B cell (primary cell): ENCODE data around the gene SCAMP1. TPM values are rescaled to one million over a fixed set of nuclear protein-coding genes. Genes with fewer than 3 reads are reported as not detected.

Experiments
- ATAC-seq: fragments of 200-7000 bp; cut with Tn5 transposase; one replicate; pipeline ENCODE4 v1.10.0; 2021; ENCODE audit warnings: low read depth, mild to moderate bottlenecking, moderate number of reproducible peaks, moderate library complexity
- CTCF ChIA-PET: fragments of 350-600 bp; sonication (Branson Sonifier 250); formaldehyde crosslinking; loops from one replicate; lab custom pipeline; 2021; ENCODE audit warnings: antibody characterized with exemption, inconsistent platforms; lab: Charles Lee
- POLR2A ChIA-PET: fragments of 350-600 bp; sonication (Branson Sonifier 250); formaldehyde crosslinking; loops from one replicate; lab custom pipeline; 2021; ENCODE audit warnings: antibody characterized with exemption; lab: Charles Lee
- DNase-seq: peaks from one replicate; pipeline ENCODE4 v3.0.0; 2013
- H2AFZ ChIP-seq: 2 replicates; pipeline ENCODE4 v1.6.1; 2012; ENCODE audit warnings: mild to moderate bottlenecking, low read depth, low read length; ENCODE audit not compliant: insufficient read depth, poor library complexity, severe bottlenecking
- H3K27ac ChIP-seq, 2 donors: 1 replicate in 1 of 2; 2 replicates in 1 of 2; pipeline ENCODE4 v1.5.1; 2012 to 2013; ENCODE audit warnings: low read length in 2 of 2, mild to moderate bottlenecking in 2 of 2, moderate library complexity in 1 of 2
- H3K27me3 ChIP-seq, 4 experiments: fragments of 200-600 bp in 1 of 4; sonication (generic) in 1 of 4; replicated peaks in 1 of 4; 1 replicate in 2 of 4; 2 replicates in 2 of 4; pipeline versions ENCODE4 v1.6.1 to v1.7.0; 2013 to 2016; ENCODE audit warnings: low read length in 3 of 4, mild to moderate bottlenecking in 2 of 4, mixed read lengths in 1 of 4, moderate library complexity in 1 of 4; ENCODE audit not compliant: insufficient read depth in 4 of 4, control insufficient read depth in 3 of 4; ENCODE audit errors: control extremely low read depth in 1 of 4
- H3K36me3 ChIP-seq, 2 experiments: replicated peaks in 1 of 2; 1 replicate in 1 of 2; 2 replicates in 1 of 2; pipeline versions ENCODE4 v1.6.1 to v1.7.1; 2013; ENCODE audit warnings: low read length in 1 of 2; ENCODE audit not compliant: insufficient read depth in 2 of 2, control insufficient read depth in 1 of 2; ENCODE audit errors: control extremely low read depth in 1 of 2, extremely low read depth in 1 of 2
- H3K4me1 ChIP-seq, 2 donors: fragments of 200-600 bp in 1 of 2; sonication (generic) in 1 of 2; 1 replicate in 1 of 2; 2 replicates in 1 of 2; pipeline versions ENCODE4 v1.5.1 to v1.6.1; 2013 to 2017; ENCODE audit warnings: low read length in 2 of 2; ENCODE audit not compliant: control insufficient read depth in 2 of 2, insufficient read depth in 2 of 2
- H3K4me2 ChIP-seq: replicated peaks from 2 replicates; pipeline ENCODE3; 2012; ENCODE audit warnings: mild to moderate bottlenecking, low read depth, low read length; ENCODE audit not compliant: poor library complexity, severe bottlenecking
- H3K4me3 ChIP-seq, 5 experiments: fragments of 200-600 bp in 1 of 5; sonication (generic) in 1 of 5; 1 replicate in 3 of 5; 2 replicates in 2 of 5; pipeline versions ENCODE4 v1.5.1 to v1.7.0; 2011 to 2016; ENCODE audit warnings: low read length in 4 of 5, mild to moderate bottlenecking in 4 of 5, low read depth in 2 of 5, control low read depth in 1 of 5, moderate library complexity in 1 of 5; ENCODE audit not compliant: insufficient read depth in 1 of 5; ENCODE audit errors: control extremely low read depth in 1 of 5, extremely low read depth in 1 of 5
- H3K79me2 ChIP-seq: fragments of 200-600 bp; sonication (generic); one replicate; pipeline ENCODE4 v1.6.0; 2016; ENCODE audit warnings: low read length; ENCODE audit not compliant: control insufficient read depth, insufficient read depth
- H3K9ac ChIP-seq: fragments of 200-600 bp; sonication (generic); 2 replicates; pipeline ENCODE4 v1.6.1; 2017; ENCODE audit warnings: mild to moderate bottlenecking, low read length, moderate library complexity
- H3K9me3 ChIP-seq, 3 donors: one replicate each; pipeline versions ENCODE4 v1.6.1 to v1.7.1; 2013; ENCODE audit warnings: low read length in 2 of 3; ENCODE audit not compliant: control insufficient read depth in 2 of 3, insufficient read depth in 1 of 3; ENCODE audit errors: control extremely low read depth in 1 of 3
- H4K20me1 ChIP-seq: 2 replicates; pipeline ENCODE4 v1.6.0; 2012; ENCODE audit warnings: mild to moderate bottlenecking, low read length; ENCODE audit not compliant: insufficient read depth, control insufficient read depth, poor library complexity, severe bottlenecking
- H3K27ac Mint-ChIP-seq: one replicate; pipeline ENCODE4 v1.8.0; 2021; ENCODE audit warnings: mixed read lengths
- H3K27me3 Mint-ChIP-seq: one replicate; pipeline ENCODE4 v1.8.0; 2021; ENCODE audit warnings: mixed read lengths
- H3K4me1 Mint-ChIP-seq: one replicate; pipeline ENCODE4 v1.8.0; 2021; ENCODE audit warnings: mixed read lengths
- H3K4me3 Mint-ChIP-seq: one replicate; pipeline ENCODE4 v1.8.0; 2021; ENCODE audit warnings: mixed read lengths
- H3K9me3 Mint-ChIP-seq: one replicate; pipeline ENCODE4 v1.8.0; 2022; ENCODE audit warnings: mixed read lengths; ENCODE audit not compliant: insufficient read depth
- CTCF ChIP-seq: fragments of 200-600 bp; IDR thresholded peaks from one replicate; pipeline ENCODE4 v1.8.0; 2022; ENCODE audit warnings: antibody characterized with exemption, mild to moderate bottlenecking
- EZH2 ChIP-seq: IDR thresholded peaks from 2 replicates; pipeline ENCODE4 v1.6.1; 2012; ENCODE audit warnings: borderline replicate concordance, low read depth, mild to moderate bottlenecking, moderate library complexity, low read length; ENCODE audit not compliant: insufficient read depth, poor library complexity, severe bottlenecking
- WGBS: methylation state at CpG from one replicate; pipeline ENCODE4 v1.1.5; 2013; ENCODE audit warnings: missing lambda C conversion rate; ENCODE audit not compliant: insufficient coverage; 5-methylcytosine and 5-hydroxymethylcytosine counted together
- intact Hi-C: fragments of 100-400 bp; cut with micrococcal nuclease; formaldehyde crosslinking; loops from one replicate; pipeline ENCODE4 v1.10.0; 2022
- polyA plus RNA-seq: library from polyadenylated mRNA; depleted of rRNA; stranded (reverse); fragments of >200 nt; gene quantifications from 2 replicates; pipeline ENCODE4 v1.2.3, GENCODE V29; 2012
- total RNA-seq, 2 donors: library from RNA; stranded (reverse); fragments of 120-200 nt in 1 of 2; gene quantifications; 1 replicate in 1 of 2; 2 replicates in 1 of 2; pipeline versions ENCODE4 v1.2.3 to v1.2.4, GENCODE V29; 2013 to 2022

SCAMP1 gene
- total and polyA plus RNA-seq, 2 donors (not counting 1 experiment from before 2014, with no cell fraction given) = 3.8 to 25.4 TPM

- CTCF ChIA-PET = no interaction called here
- no peaks in the 10 kb centered on the region for H3K79me2 ChIP-seq
- TF ChIP-seq EZH2 (no peak), CTCF (no peak)
- H2AFZ ChIP-seq = no peak overlapping the region
- peaks cover 0 to 12% (median 6%) of the 10 kb centered on the region in 3 donors for H3K9me3 ChIP-seq
- H3K9ac ChIP-seq = no peak overlapping the region
- H3K36me3 ChIP-seq = no peaks in the 10 kb centered on the region
- H3K4me1 Mint-ChIP-seq = no peaks in the 10 kb centered on the region
- no peaks in the 10 kb centered on the region for H3K27me3 ChIP-seq
- 100% methylated on average over 2 of the region's 2 CpGs for WGBS
- no peak overlapping the region for H3K4me2 ChIP-seq
- POLR2A ChIA-PET = no interaction called here
- H3K9me3 Mint-ChIP-seq = peaks cover 10% of the 10 kb centered on the region
- no peak overlapping the region for H3K4me3 ChIP-seq
- no peak overlapping the region for H3K27ac ChIP-seq
- DNase-seq (no peak), ATAC-seq (no peak)
- peaks cover 12% of the 10 kb centered on the region for H3K27me3 Mint-ChIP-seq
- no peak overlapping the region for H3K4me3 Mint-ChIP-seq
- H3K4me1 ChIP-seq = no peaks in the 10 kb centered on the region
- intact Hi-C loops = no loop called here
- no peak overlapping the region for H3K27ac Mint-ChIP-seq
- H4K20me1 ChIP-seq = no peaks in the 10 kb centered on the region
These were observed 24.4 kb upstream of the SCAMP1 start for GRCh38 chr5:78335976-78336375.

GRCh38 chr5:78336698-78337097, 23.7 kb upstream of the SCAMP1 start:
- Histone ChIP-seq H3K27me3 (no peaks in the 10 kb centered on the region), H3K4me3 (no peak overlapping the region), H3K79me2 (no peaks in the 10 kb centered on the region), H3K9ac (no peak overlapping the region), H3K4me1 (no peaks in the 10 kb centered on the region), H4K20me1 (no peaks in the 10 kb centered on the region), H2AFZ (no peak overlapping the region), H3K4me2 (no peak overlapping the region), H3K27ac (no peak overlapping the region), H3K36me3 (no peaks in the 10 kb centered on the region), H3K9me3 (peaks cover 0 to 12% (median 6%) of the 10 kb centered on the region in 3 donors)
- POLR2A ChIA-PET = no interaction called here
- DNase-seq (no peak), ATAC-seq (no peak)
- TF ChIP-seq EZH2 (no peak), CTCF (peak; percentile 13)
- 100% methylated on average over 1 of the region's 2 CpGs for WGBS
- no peaks in the 10 kb centered on the region for H3K4me1 Mint-ChIP-seq
- no peak overlapping the region for H3K4me3 Mint-ChIP-seq
- H3K27me3 Mint-ChIP-seq = peaks cover 6% of the 10 kb centered on the region
- intact Hi-C loops = no loop called here
- peaks cover 10% of the 10 kb centered on the region for H3K9me3 Mint-ChIP-seq
- no peak overlapping the region for H3K27ac Mint-ChIP-seq
- CTCF ChIA-PET = interaction anchor here (0.5 kb wide), 1 partner anchor 152 kb away, joined by 5 read pairs; no protein-coding TSS in a partner anchor
